HepG2 (cell line): Measurements from ENCODE around the gene MAML1. TPM values are rescaled to one million over a fixed set of nuclear protein-coding genes. Genes with fewer than 3 reads are reported as not detected.

Experiments
- ARID5B ChIP-seq: IDR thresholded peaks from 2 replicates; pipeline ENCODE4 v1.4.0; 2020; ENCODE audit warnings: mild to moderate bottlenecking, missing genetic modification reagents
- CEBPG ChIP-seq: IDR thresholded peaks from 2 replicates; pipeline ENCODE4 v1.6.1; 2016
- GATAD1 ChIP-seq: IDR thresholded peaks from 2 replicates; pipeline ENCODE4 v1.6.1; 2016; ENCODE audit warnings: missing genetic modification reagents, missing compliant biosample characterization
- JARID2 ChIP-seq: sonication (generic); formaldehyde crosslinking; IDR thresholded peaks from 2 replicates; pipeline ENCODE4 v1.8.1; 2023; ENCODE audit warnings: missing genetic modification reagents, inconsistent platforms; ENCODE audit not compliant: insufficient replicate concordance
- KLF12 ChIP-seq: sonication (generic); formaldehyde crosslinking; IDR thresholded peaks from 2 replicates; pipeline ENCODE4 v1.4.0; 2020; ENCODE audit warnings: missing genetic modification reagents, borderline replicate concordance
- LCORL ChIP-seq, 2 experiments: fragments of 450-650 bp in 1 of 2; sonication (generic) in 1 of 2; formaldehyde crosslinking in 1 of 2; IDR thresholded peaks; 2 replicates each; pipeline versions ENCODE4 v1.5.0 to v1.6.1; 2017 to 2020; ENCODE audit warnings: antibody characterized with exemption in 1 of 2, missing genetic modification reagents in 1 of 2
- MEIS2 ChIP-seq: sonication (generic); formaldehyde crosslinking; IDR thresholded peaks from 2 replicates; pipeline ENCODE4 v1.9.0; 2021; ENCODE audit warnings: mild to moderate bottlenecking, missing genetic modification reagents
- NCOR1 ChIP-seq: fragments of 200-600 bp; sonication (generic); IDR thresholded peaks from 2 replicates; pipeline ENCODE4 v1.7.0; 2017; ENCODE audit warnings: antibody characterized with exemption, low read length, borderline replicate concordance
- PHF5A ChIP-seq: IDR thresholded peaks from one replicate; pipeline ENCODE4 v1.6.1; 2018; ENCODE audit warnings: low read depth, missing genetic modification reagents; ENCODE audit not compliant: unreplicated experiment
- POLR2A ChIP-seq, 2 experiments: IDR thresholded peaks; 2 replicates each; pipeline ENCODE4 v1.6.1; 2011; ENCODE audit warnings: low read depth in 2 of 2, low read length in 2 of 2, mild to moderate bottlenecking in 1 of 2, moderate library complexity in 1 of 2; ENCODE audit not compliant: insufficient read depth in 1 of 2
- RBFOX2 ChIP-seq: fragments of 200-400 bp; formaldehyde crosslinking; IDR thresholded peaks from 2 replicates; pipeline ENCODE4 v1.6.1; 2017; ENCODE audit warnings: low read depth, mild to moderate bottlenecking, low read length
- RXRB ChIP-seq: IDR thresholded peaks from 2 replicates; pipeline ENCODE4 v1.6.1; 2016; ENCODE audit warnings: borderline replicate concordance, missing genetic modification reagents, missing compliant biosample characterization
- SIN3A ChIP-seq: IDR thresholded peaks from 2 replicates; pipeline ENCODE4 v1.6.1; 2011; ENCODE audit warnings: low read depth, mild to moderate bottlenecking, control low read depth, low read length, borderline replicate concordance
- SSRP1 ChIP-seq: IDR thresholded peaks from 2 replicates; pipeline ENCODE4 v1.6.1; 2016; ENCODE audit warnings: control low read depth
- TCF7L2 ChIP-seq: IDR thresholded peaks from 2 replicates; pipeline ENCODE4 v1.6.1; 2011; ENCODE audit warnings: mild to moderate bottlenecking, low read depth, low read length, moderate library complexity
- XBP1 ChIP-seq: sonication (generic); formaldehyde crosslinking; IDR thresholded peaks from 2 replicates; pipeline ENCODE4 v1.5.0; 2020; ENCODE audit warnings: missing genetic modification reagents
- ZBTB43 ChIP-seq: sonication (generic); formaldehyde crosslinking; conservative IDR thresholded peaks from 2 replicates; pipeline ENCODE4 v1.4.0; 2020; ENCODE audit warnings: missing genetic modification reagents
- ZC3H4 ChIP-seq: sonication (generic); formaldehyde crosslinking; IDR thresholded peaks from 2 replicates; pipeline ENCODE4 v1.4.0; 2020; ENCODE audit warnings: missing genetic modification reagents, borderline replicate concordance
- ZFP36 ChIP-seq: fragments of 150-350 bp; IDR thresholded peaks from 2 replicates; pipeline ENCODE4 v1.6.1; 2018; ENCODE audit warnings: borderline replicate concordance, low read length, low read depth; ENCODE audit not compliant: partially characterized antibody
- ZFP90 ChIP-seq: sonication (generic); formaldehyde crosslinking; IDR thresholded peaks from 2 replicates; pipeline ENCODE4 v1.8.0; 2022; ENCODE audit warnings: missing genetic modification reagents, mild to moderate bottlenecking, inconsistent platforms, borderline replicate concordance
- ZNF251 ChIP-seq: sonication (generic); formaldehyde crosslinking; IDR thresholded peaks from 2 replicates; pipeline ENCODE4 v1.9.0; 2021; ENCODE audit warnings: mild to moderate bottlenecking, missing genetic modification reagents
- ZNF33B ChIP-seq: sonication (generic); formaldehyde crosslinking; IDR thresholded peaks from 2 replicates; pipeline ENCODE4 v1.5.1; 2020; ENCODE audit warnings: mild to moderate bottlenecking, missing genetic modification reagents
- ZNF501 ChIP-seq: sonication (generic); formaldehyde crosslinking; IDR thresholded peaks from 2 replicates; pipeline ENCODE4 v1.5.1; 2020; ENCODE audit warnings: mild to moderate bottlenecking, moderate library complexity, missing genetic modification reagents
- ZNF557 ChIP-seq: sonication (generic); formaldehyde crosslinking; IDR thresholded peaks from 2 replicates; pipeline ENCODE4 v1.4.0; 2020; ENCODE audit warnings: missing genetic modification reagents
- ZNF678 ChIP-seq: sonication (generic); formaldehyde crosslinking; IDR thresholded peaks from 2 replicates; pipeline ENCODE4 v1.4.0; 2020; ENCODE audit warnings: mild to moderate bottlenecking, missing genetic modification reagents
- ZNF841 ChIP-seq: sonication (generic); formaldehyde crosslinking; IDR thresholded peaks from 2 replicates; pipeline ENCODE4 v1.8.1; 2023; ENCODE audit warnings: missing genetic modification reagents, borderline replicate concordance
- polyA plus RNA-seq, 8 experiments: library from polyadenylated mRNA; depleted of rRNA in 3 of 8; stranded (reverse) in 7 of 8; unstranded in 1 of 8; fragments of >200 nt; fragmentation: Illumina TruSeq in 4 of 8; extraction: Trizol in 4 of 8; gene quantifications; 2 replicates each; pipeline versions ENCODE4 v1.2.1 to v1.2.3, GENCODE V29; 2011 to 2016; ENCODE audit warnings: low read depth in 4 of 8, missing spikeins in 1 of 8, mixed read lengths in 1 of 8; ENCODE audit not compliant: insufficient read depth in 1 of 8
- total RNA-seq, 5 experiments: library from RNA; depleted of rRNA; stranded (reverse); fragments of >200 nt; fragmentation: Illumina TruSeq; extraction: Trizol; gene quantifications; 2 replicates each; pipeline ENCODE4 v1.2.3, GENCODE V29; 2016; ENCODE audit warnings: low read depth in 1 of 5

Gene MAML1
- total and polyA plus RNA-seq, 2 of the 13 experiments (the other 11 are each of a cell fraction or from before 2014, with no cell fraction given) = 10.0 to 10.8 TPM

DNA sequence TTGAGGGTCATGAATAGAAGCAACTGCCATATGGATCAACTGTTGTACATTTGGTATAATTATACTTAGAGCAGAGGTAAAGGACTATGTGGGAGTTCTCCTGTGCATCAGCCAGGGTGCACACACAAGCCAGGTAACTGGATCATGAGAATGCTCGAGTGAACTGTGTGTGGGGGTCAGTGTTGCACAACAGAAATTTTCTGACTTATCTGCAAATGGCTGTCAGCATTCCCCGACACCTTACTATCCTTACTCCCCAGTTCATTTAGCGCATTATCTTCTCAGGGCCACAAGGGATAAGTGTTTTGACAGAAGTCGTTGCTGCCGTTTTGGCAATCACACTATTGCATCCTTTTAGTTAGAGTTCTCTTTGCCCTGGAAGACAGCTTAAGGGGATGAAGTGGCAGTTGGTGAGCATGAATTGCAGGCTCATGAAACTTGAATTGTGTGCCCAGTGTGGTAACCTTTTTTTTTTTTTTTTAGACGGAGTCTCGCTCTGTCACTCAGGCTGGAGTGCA is 32.2 kb upstream of the MAML1 start (continued):
- TF ChIP-seq ZBTB43 (CRISPR knock-in tag) = 0 out of 2 replicates have a peak, but pooled peaks have one; percentile 54
- TF ChIP-seq SSRP1 (CRISPR knock-in tag) = no peak
- TF ChIP-seq SIN3A = peak; percentile 50; the same call in 1 of the 2 replicates
- no peak for TF ChIP-seq JARID2 (CRISPR knock-in tag)
- no peak for TF ChIP-seq ZNF557 (CRISPR knock-in tag)
- 0 out of 2 replicates have a peak, but pooled peaks have one; percentile 8 for TF ChIP-seq ARID5B (CRISPR knock-in tag)
- TF ChIP-seq XBP1 (CRISPR knock-in tag) = no peak
- TF ChIP-seq ZNF678 = no peak
- 0 out of 2 replicates have a peak, but pooled peaks have one; percentile 33 for TF ChIP-seq MEIS2 (CRISPR knock-in tag)
- TF ChIP-seq KLF12 = no peak
- no peak for TF ChIP-seq ZFP90 (CRISPR knock-in tag)
- TF ChIP-seq GATAD1 (CRISPR knock-in tag) = peak; percentile 20; the same call in 1 of the 2 replicates
- TF ChIP-seq CEBPG (CRISPR knock-in tag) = peak; percentile 87
- TF ChIP-seq RXRB (CRISPR knock-in tag) = 0 out of 2 replicates have a peak, but pooled peaks have one; percentile 14
- TF ChIP-seq ZNF841 (CRISPR knock-in tag) = no peak
- no peak for TF ChIP-seq PHF5A (CRISPR knock-in tag)
- TF ChIP-seq RBFOX2 = peak; percentile 44; the same call in 1 of the 2 replicates
- peak in 1 of 2 experiments; percentile 61; a peak in 1 of 4 replicates for TF ChIP-seq POLR2A (IDR thresholded peaks at IDR 0.05; ENCODE audit: insufficient read depth in 1 of 2, low read depth in 2 of 2, low read length in 2 of 2)
- TF ChIP-seq ZC3H4 (CRISPR knock-in tag) = peak; percentile 60; the same call in 1 of the 2 replicates
- TF ChIP-seq TCF7L2 = no peak
- no peak for TF ChIP-seq ZFP36
- no peak for TF ChIP-seq ZNF251 (CRISPR knock-in tag)
- no peak; the same call in 1 of the 2 replicates for TF ChIP-seq NCOR1
- no peak for TF ChIP-seq ZNF33B (CRISPR knock-in tag)
- TF ChIP-seq LCORL (IDR thresholded peaks at IDR 0.05) = no peak
- 0 out of 2 replicates have a peak, but pooled peaks have one; percentile 26 for TF ChIP-seq LCORL (CRISPR knock-in tag; IDR thresholded peaks at IDR 0.05)
- no peak for TF ChIP-seq ZNF501 (CRISPR knock-in tag)
